Astrocyte (in vitro differentiated cells and primary cell): ENCODE results near the gene RAPGEF3.

Experiments used
- EZH2 ChIP-seq: IDR thresholded peaks from 2 replicates; pipeline ENCODE4 v1.6.1; 2012; ENCODE audit warnings: mild to moderate bottlenecking, low read length, inconsistent platforms; ENCODE audit not compliant: insufficient read depth
- TF ChIP-seq, protein P1 (sequence below): IDR thresholded peaks from 2 replicates; pipeline ENCODE4 v1.5.1; 2011; ENCODE audit warnings: low read depth, mild to moderate bottlenecking, inconsistent platforms, low read length, moderate library complexity; ENCODE audit not compliant: insufficient read depth

- TF ChIP-seq, protein P1, sequence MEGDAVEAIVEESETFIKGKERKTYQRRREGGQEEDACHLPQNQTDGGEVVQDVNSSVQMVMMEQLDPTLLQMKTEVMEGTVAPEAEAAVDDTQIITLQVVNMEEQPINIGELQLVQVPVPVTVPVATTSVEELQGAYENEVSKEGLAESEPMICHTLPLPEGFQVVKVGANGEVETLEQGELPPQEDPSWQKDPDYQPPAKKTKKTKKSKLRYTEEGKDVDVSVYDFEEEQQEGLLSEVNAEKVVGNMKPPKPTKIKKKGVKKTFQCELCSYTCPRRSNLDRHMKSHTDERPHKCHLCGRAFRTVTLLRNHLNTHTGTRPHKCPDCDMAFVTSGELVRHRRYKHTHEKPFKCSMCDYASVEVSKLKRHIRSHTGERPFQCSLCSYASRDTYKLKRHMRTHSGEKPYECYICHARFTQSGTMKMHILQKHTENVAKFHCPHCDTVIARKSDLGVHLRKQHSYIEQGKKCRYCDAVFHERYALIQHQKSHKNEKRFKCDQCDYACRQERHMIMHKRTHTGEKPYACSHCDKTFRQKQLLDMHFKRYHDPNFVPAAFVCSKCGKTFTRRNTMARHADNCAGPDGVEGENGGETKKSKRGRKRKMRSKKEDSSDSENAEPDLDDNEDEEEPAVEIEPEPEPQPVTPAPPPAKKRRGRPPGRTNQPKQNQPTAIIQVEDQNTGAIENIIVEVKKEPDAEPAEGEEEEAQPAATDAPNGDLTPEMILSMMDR: no peak
- no peak for TF ChIP-seq EZH2
These were observed 5.4 kb downstream of the RAPGEF3 start for GRCh38 chr12:47753021-47754001.
